Thyroid gland (tissue), 4 donors: ENCODE results near the gene ARHGEF9. TPM values are rescaled to one million over a fixed set of nuclear protein-coding genes. Genes with fewer than 3 reads are reported as not detected.

ENCODE experiments used
- DNase-seq, 2 donors: peaks; one replicate each; pipeline ENCODE4 v3.0.0-alpha.2; 2019
- H3K27ac ChIP-seq, 3 donors: fragments of 200-600 bp; sonication (generic); 1 replicate in 2 of 3; 2 replicates in 1 of 3; pipeline ENCODE4 v1.5.1; 2016 to 2019; ENCODE audit warnings: mild to moderate bottlenecking in 1 of 3, moderate library complexity in 1 of 3
- H3K27me3 ChIP-seq: fragments of 200-600 bp; sonication (generic); one replicate; pipeline ENCODE4 v1.5.1; 2019
- H3K36me3 ChIP-seq, 2 donors: fragments of 200-600 bp; sonication (generic); one replicate each; pipeline ENCODE4 v1.5.1; 2016 to 2019
- H3K4me1 ChIP-seq, 2 donors: fragments of 200-600 bp; sonication (generic); one replicate each; pipeline ENCODE4 v1.5.1; 2017 to 2019
- H3K4me3 ChIP-seq, 3 donors: fragments of 200-600 bp; sonication (generic); replicated peaks in 1 of 3; 1 replicate in 2 of 3; 2 replicates in 1 of 3; pipeline ENCODE4 v1.5.1; 2016; ENCODE audit warnings: mild to moderate bottlenecking in 1 of 3
- H3K9me3 ChIP-seq: fragments of 200-600 bp; sonication (generic); one replicate; pipeline ENCODE4 v1.5.1; 2017
- POLR2A ChIP-seq, 2 donors: fragments of 450-650 bp; IDR thresholded peaks; one replicate each; pipeline ENCODE4 v1.6.1; 2017; ENCODE audit warnings: antibody characterized with exemption in 2 of 2, mild to moderate bottlenecking in 2 of 2, moderate library complexity in 1 of 2
- WGBS, 2 donors: methylation state at CpG; one replicate each; pipeline ENCODE4 v1.1.5; 2017; 5-methylcytosine and 5-hydroxymethylcytosine counted together
- intact Hi-C: fragments of 100-400 bp; cut with DNase I; formaldehyde crosslinking; loops from one replicate; pipeline ENCODE4 v1.15.1; 2023
- total RNA-seq, 4 donors: library from RNA; depleted of rRNA; stranded (reverse); fragments of >200 nt; gene quantifications; one replicate each; pipeline ENCODE4 v1.2.3, GENCODE V29; 2016
- TF ChIP-seq, protein P1 (sequence below), 6 experiments: fragments of 200-600 bp in 3 of 6; fragments of 450-650 bp in 3 of 6; sonication (generic) in 3 of 6; IDR thresholded peaks; one replicate each; pipeline ENCODE4 v1.5.1; 2016 to 2019; ENCODE audit warnings: antibody characterized with exemption in 6 of 6, mild to moderate bottlenecking in 2 of 6, inconsistent platforms in 1 of 6, moderate library complexity in 1 of 6

Gene ARHGEF9
- total RNA-seq, 4 donors from 2014 or later, result 20.2 to 27.0 (median 25.0) TPM

DNA sequence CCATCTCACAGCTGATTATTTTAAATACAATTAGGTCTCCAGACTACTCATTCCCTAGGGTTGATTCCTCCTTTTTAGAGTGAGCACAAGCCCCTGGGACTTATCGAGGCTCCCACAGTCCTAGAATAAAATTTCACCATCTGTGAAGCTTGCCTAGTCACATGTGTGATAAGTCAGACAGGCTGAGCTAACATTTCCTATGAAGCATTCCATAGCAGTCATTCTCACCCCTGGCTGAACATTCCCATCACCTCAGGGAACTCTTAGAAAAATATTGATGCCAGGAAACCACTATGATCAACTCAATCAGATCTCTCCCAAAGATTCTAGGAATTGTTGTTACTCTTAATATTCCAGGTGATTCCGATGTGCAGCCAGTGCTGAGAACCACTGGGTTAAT is 37.7 kb downstream of the ARHGEF9 start:
- Histone ChIP-seq H3K36me3 (no peaks in the 10 kb centered on the region), H3K27ac (no peak overlapping the region), H3K4me1 (peaks cover 8 to 10% of the 10 kb centered on the region in 2 donors), H3K9me3 (no peaks in the 10 kb centered on the region), H3K4me3 (no peak overlapping the region), H3K27me3 (no peaks in the 10 kb centered on the region)
- TF ChIP-seq POLR2A (IDR thresholded peaks at IDR 0.05), result no peak
- TF ChIP-seq, protein P1, sequence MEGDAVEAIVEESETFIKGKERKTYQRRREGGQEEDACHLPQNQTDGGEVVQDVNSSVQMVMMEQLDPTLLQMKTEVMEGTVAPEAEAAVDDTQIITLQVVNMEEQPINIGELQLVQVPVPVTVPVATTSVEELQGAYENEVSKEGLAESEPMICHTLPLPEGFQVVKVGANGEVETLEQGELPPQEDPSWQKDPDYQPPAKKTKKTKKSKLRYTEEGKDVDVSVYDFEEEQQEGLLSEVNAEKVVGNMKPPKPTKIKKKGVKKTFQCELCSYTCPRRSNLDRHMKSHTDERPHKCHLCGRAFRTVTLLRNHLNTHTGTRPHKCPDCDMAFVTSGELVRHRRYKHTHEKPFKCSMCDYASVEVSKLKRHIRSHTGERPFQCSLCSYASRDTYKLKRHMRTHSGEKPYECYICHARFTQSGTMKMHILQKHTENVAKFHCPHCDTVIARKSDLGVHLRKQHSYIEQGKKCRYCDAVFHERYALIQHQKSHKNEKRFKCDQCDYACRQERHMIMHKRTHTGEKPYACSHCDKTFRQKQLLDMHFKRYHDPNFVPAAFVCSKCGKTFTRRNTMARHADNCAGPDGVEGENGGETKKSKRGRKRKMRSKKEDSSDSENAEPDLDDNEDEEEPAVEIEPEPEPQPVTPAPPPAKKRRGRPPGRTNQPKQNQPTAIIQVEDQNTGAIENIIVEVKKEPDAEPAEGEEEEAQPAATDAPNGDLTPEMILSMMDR (IDR thresholded peaks at IDR 0.05), result no peak
- intact Hi-C loops, result no loop called here
- no peak for DNase-seq
- 61 to 63% methylated on average over 2 of the region's 2 CpGs for WGBS, 2 donors

DNA sequence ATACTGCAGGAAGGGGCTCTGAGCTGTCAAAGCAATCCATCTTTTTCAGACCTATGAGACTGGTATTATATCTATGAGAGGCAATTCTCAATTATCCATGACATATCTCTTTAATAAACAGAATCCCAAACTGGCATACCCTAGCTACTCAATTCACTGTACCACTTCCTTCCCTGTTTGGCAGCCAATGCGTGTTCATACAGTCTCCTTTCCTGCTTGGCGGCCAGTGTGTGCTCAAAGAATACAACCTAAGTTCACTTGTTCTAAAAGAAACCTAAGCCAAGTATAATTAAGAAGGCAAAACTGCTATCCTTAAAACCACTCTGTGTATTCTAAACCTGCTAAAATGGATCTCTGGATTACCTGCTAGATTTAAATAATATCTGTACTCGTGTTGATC is 38.3 kb downstream of the ARHGEF9 start:
- no peaks in the 10 kb centered on the region for H3K36me3 ChIP-seq
- H3K4me3 ChIP-seq, result no peak overlapping the region
- DNase-seq, result no peak
- TF ChIP-seq, protein P1 (IDR thresholded peaks at IDR 0.05), result no peak
- no peak for TF ChIP-seq POLR2A (IDR thresholded peaks at IDR 0.05)
- 65 to 71% methylated on average over 3 of the region's 3 CpGs for WGBS, 2 donors
- intact Hi-C loops, result no loop called here
- peaks cover 6 to 10% of the 10 kb centered on the region in 2 donors for H3K4me1 ChIP-seq
- no peaks in the 10 kb centered on the region for H3K27me3 ChIP-seq
- no peak overlapping the region for H3K27ac ChIP-seq
- H3K9me3 ChIP-seq, result no peaks in the 10 kb centered on the region

- no peak for TF ChIP-seq POLR2A (IDR thresholded peaks at IDR 0.05)
- TF ChIP-seq, protein P1 (IDR thresholded peaks at IDR 0.05), result no peak
- intact Hi-C loops, result no loop called here
Measured at GRCh38 chrX:63746278-63746677, 38.7 kb downstream of the ARHGEF9 start.

GRCh38 chrX:63744850-63745394 is 40.1 kb downstream of the ARHGEF9 start:
- WGBS, 2 donors, result no CpG with 5 or more reads among the region's 2 CpGs
- Histone ChIP-seq H3K9me3 (no peaks in the 10 kb centered on the region), H3K27ac (no peak overlapping the region), H3K27me3 (no peaks in the 10 kb centered on the region), H3K4me3 (no peak overlapping the region), H3K36me3 (no peaks in the 10 kb centered on the region), H3K4me1 (peaks cover 6 to 10% of the 10 kb centered on the region in 2 donors)
- no peak for TF ChIP-seq POLR2A (IDR thresholded peaks at IDR 0.05)
- TF ChIP-seq, protein P1 (IDR thresholded peaks at IDR 0.05), result no peak
- intact Hi-C loops, result no loop called here
- DNase-seq, result no peak

More at GRCh38 chrX:63746278-63746677, 38.7 kb downstream of the ARHGEF9 start:
- no peaks in the 10 kb centered on the region for H3K27me3 ChIP-seq
- H3K4me1 ChIP-seq, result peaks cover 6 to 10% of the 10 kb centered on the region in 2 donors
- no peaks in the 10 kb centered on the region for H3K36me3 ChIP-seq
- H3K4me3 ChIP-seq, result no peak overlapping the region
- no peaks in the 10 kb centered on the region for H3K9me3 ChIP-seq
- no peak for DNase-seq
- no peak overlapping the region for H3K27ac ChIP-seq
- WGBS, 2 donors, result 87 to 100% methylated on average over 1 of the region's 1 CpG

DNA sequence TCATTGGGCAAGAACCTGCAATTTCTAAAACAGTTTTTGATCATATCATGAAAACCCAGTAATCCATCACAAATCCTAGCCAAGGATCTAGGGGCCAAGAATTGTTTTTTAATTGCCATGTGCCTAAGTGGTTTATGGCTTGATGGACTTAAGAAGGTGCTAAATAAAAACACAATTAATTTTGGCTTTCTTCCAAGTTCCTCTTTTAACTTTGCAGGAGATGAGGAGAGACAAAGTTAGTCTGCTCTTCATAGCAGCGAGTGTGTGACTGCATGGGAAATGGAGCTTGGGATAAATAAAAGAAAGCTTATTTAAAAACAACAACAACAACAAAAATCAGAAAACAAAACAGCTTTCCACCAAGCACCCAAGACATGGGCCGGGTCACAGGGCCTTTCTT is 41.4 kb downstream of the ARHGEF9 start:
- H3K4me3 ChIP-seq, result no peak overlapping the region

More for the DNA sequence above, 41.4 kb downstream of the ARHGEF9 start:
- H3K9me3 ChIP-seq, result no peaks in the 10 kb centered on the region
- no peak overlapping the region for H3K27ac ChIP-seq
- H3K27me3 ChIP-seq, result no peaks in the 10 kb centered on the region
- intact Hi-C loops, result no loop called here
- WGBS, 2 donors, result 71 to 78% methylated on average over 2 of the region's 2 CpGs
- no peaks in the 10 kb centered on the region for H3K36me3 ChIP-seq
- TF ChIP-seq POLR2A (IDR thresholded peaks at IDR 0.05), result no peak
- TF ChIP-seq, protein P1 (IDR thresholded peaks at IDR 0.05), result no peak
- peaks cover 6 to 10% of the 10 kb centered on the region in 2 donors for H3K4me1 ChIP-seq
- DNase-seq, result no peak
